PC-9 (cell line): ENCODE measurements around the gene CCNI2. TPM values are rescaled to one million over a fixed set of nuclear protein-coding genes. Genes with fewer than 3 reads are reported as not detected.
A peak's percentile ranks its signal among the peaks of the same experiment; 100 is the strongest.

Experiments
- BruUV-seq: library from RNA; stranded (reverse); fragments of 400-500 nt; replicated peaks from 2 replicates; lab custom pipeline; 2021; lab: Mats Ljungman, UMichigan
- CTCF ChIA-PET: fragments of 300-600 bp; sonication (Branson Sonifier 250); formaldehyde crosslinking; loops from one replicate; lab custom pipeline; 2022; ENCODE audit warnings: antibody characterized with exemption; lab: Charles Lee
- POLR2A ChIA-PET: fragments of 300-600 bp; sonication (Branson Sonifier 250); formaldehyde crosslinking; loops from one replicate; lab custom pipeline; 2022; ENCODE audit warnings: antibody characterized with exemption; ENCODE audit not compliant: unreplicated experiment; lab: Charles Lee
- DNase-seq, 2 experiments: peaks; one replicate each; pipeline versions ENCODE4 v3.0.0 to v3.0.0-alpha.2; 2015 to 2022; ENCODE audit warnings: mixed read lengths in 1 of 2
- H2AFZ ChIP-seq: fragments of 200-600 bp; sonication (generic); 2 replicates; pipeline ENCODE4 v1.8.1; 2017; ENCODE audit warnings: antibody characterized with exemption
- H3F3A ChIP-seq: fragments of 200-600 bp; sonication (generic); 2 replicates; pipeline ENCODE4 v1.8.1; 2017; ENCODE audit warnings: antibody characterized with exemption, mild to moderate bottlenecking, low read depth; ENCODE audit not compliant: insufficient read depth
- H3K27ac ChIP-seq: fragments of 200-600 bp; sonication (generic); 2 replicates; pipeline ENCODE4 v1.6.1; 2016; ENCODE audit warnings: mixed run types
- H3K27me3 ChIP-seq: fragments of 200-600 bp; sonication (generic); 2 replicates; pipeline ENCODE4 v1.6.1; 2016; ENCODE audit warnings: low read depth, mixed run types; ENCODE audit not compliant: insufficient read depth
- H3K36me3 ChIP-seq: fragments of 200-600 bp; sonication (generic); 2 replicates; pipeline ENCODE4 v1.6.1; 2016; ENCODE audit warnings: low read depth, mixed run types
- H3K4me1 ChIP-seq: fragments of 200-600 bp; sonication (generic); replicated peaks from 2 replicates; pipeline ENCODE4 v1.6.1; 2016; ENCODE audit warnings: mixed run types; ENCODE audit not compliant: insufficient read depth
- H3K4me2 ChIP-seq: fragments of 200-600 bp; sonication (generic); 2 replicates; pipeline ENCODE4 v1.6.1; 2017; ENCODE audit warnings: mixed run types
- H3K4me3 ChIP-seq: fragments of 200-600 bp; sonication (generic); 2 replicates; pipeline ENCODE4 v1.6.1; 2016; ENCODE audit warnings: mixed run types
- H3K79me2 ChIP-seq: fragments of 200-600 bp; sonication (generic); 2 replicates; pipeline ENCODE4 v1.6.1; 2017; ENCODE audit warnings: low read depth, mixed run types
- H3K9me2 ChIP-seq: fragments of 200-600 bp; sonication (generic); 2 replicates; pipeline ENCODE4 v1.8.1; 2017; ENCODE audit warnings: mild to moderate bottlenecking; ENCODE audit not compliant: insufficient read depth
- H3K9me3 ChIP-seq: fragments of 200-600 bp; sonication (generic); 2 replicates; pipeline ENCODE4 v1.8.1; 2016; ENCODE audit warnings: low read depth; ENCODE audit not compliant: insufficient read depth
- H4K20me1 ChIP-seq: fragments of 200-600 bp; sonication (generic); 2 replicates; pipeline ENCODE4 v1.8.1; 2017; ENCODE audit not compliant: insufficient read depth
- EZH2 ChIP-seq: fragments of 200-600 bp; sonication (generic); IDR thresholded peaks from 2 replicates; pipeline ENCODE4 v1.8.0; 2017; ENCODE audit warnings: antibody characterized with exemption, low read depth
- intact Hi-C: fragments of 100-400 bp; cut with micrococcal nuclease; formaldehyde crosslinking; loops from one replicate; pipeline ENCODE4 v1.10.0; 2022; ENCODE audit not compliant: unreplicated experiment
- total RNA-seq: library from RNA; stranded (reverse); gene quantifications from 2 replicates; pipeline ENCODE4 v1.2.3, GENCODE V29; 2021
- TF ChIP-seq, protein P1 (sequence below): fragments of 200-600 bp; sonication (generic); conservative IDR thresholded peaks from 2 replicates; pipeline ENCODE4 v1.6.1; 2017; ENCODE audit warnings: mixed run types, antibody characterized with exemption, mild to moderate bottlenecking, moderate library complexity

Gene CCNI2
- total RNA-seq, 1 experiment from 2014 or later: 1.2 TPM

DNA sequence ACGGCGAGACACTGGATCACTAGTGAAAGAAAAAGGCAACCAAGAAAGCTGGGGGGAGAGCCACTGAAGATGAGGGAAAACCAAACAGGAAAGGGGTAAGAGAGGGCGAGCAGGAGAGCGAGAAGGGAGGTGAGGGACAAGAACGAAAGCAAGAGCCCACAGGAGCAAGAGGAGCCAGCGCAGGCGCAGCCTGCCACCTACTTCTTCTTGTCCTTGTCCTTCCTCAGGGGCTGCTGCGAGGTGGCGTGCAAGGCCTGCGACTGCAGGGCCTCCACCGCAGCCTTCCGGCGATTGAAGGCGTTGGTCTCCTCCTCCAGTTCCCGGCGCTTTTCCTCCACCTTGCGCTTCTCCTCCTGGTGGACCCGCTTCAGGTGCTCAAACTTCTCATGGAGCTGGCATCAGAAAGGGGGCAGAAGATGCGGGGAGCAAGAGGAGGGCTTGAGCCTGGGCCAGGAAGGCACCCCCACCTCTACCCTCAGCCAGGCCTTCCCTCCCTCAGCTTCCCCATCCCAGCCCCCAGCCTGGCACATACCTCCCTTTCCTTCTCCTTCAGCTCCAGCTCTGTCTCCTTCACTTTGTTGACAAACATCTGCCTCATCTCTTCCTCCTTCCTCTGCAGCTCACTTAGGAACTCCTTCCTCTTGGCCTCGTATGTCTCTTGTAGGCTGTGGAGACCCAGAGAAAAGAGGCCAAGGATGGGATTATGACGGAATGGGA, 13.5 kb downstream of the CCNI2 start:
- intact Hi-C loops: no loop called here
- Histone ChIP-seq H3F3A (no peaks in the 10 kb centered on the region), H3K27ac (no peak overlapping the region), H3K79me2 (no peaks in the 10 kb centered on the region), H3K4me3 (no peak overlapping the region), H3K9me3 (no peaks in the 10 kb centered on the region), H2AFZ (no peak overlapping the region), H3K27me3 (no peaks in the 10 kb centered on the region), H3K36me3 (no peaks in the 10 kb centered on the region), H3K9me2 (no peaks in the 10 kb centered on the region), H4K20me1 (no peaks in the 10 kb centered on the region), H3K4me1 (0 out of 2 replicates have a peak, but pooled peaks cover 6% of the 10 kb centered on the region), H3K4me2 (no peak overlapping the region)
- DNase-seq: no peak
- ChIA-PET POLR2A (no interaction called here), CTCF (no interaction called here)
- TF ChIP-seq, protein P1, sequence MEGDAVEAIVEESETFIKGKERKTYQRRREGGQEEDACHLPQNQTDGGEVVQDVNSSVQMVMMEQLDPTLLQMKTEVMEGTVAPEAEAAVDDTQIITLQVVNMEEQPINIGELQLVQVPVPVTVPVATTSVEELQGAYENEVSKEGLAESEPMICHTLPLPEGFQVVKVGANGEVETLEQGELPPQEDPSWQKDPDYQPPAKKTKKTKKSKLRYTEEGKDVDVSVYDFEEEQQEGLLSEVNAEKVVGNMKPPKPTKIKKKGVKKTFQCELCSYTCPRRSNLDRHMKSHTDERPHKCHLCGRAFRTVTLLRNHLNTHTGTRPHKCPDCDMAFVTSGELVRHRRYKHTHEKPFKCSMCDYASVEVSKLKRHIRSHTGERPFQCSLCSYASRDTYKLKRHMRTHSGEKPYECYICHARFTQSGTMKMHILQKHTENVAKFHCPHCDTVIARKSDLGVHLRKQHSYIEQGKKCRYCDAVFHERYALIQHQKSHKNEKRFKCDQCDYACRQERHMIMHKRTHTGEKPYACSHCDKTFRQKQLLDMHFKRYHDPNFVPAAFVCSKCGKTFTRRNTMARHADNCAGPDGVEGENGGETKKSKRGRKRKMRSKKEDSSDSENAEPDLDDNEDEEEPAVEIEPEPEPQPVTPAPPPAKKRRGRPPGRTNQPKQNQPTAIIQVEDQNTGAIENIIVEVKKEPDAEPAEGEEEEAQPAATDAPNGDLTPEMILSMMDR: no peak
- no peak for TF ChIP-seq EZH2
- no TSS peak for BruUV-seq

DNA sequence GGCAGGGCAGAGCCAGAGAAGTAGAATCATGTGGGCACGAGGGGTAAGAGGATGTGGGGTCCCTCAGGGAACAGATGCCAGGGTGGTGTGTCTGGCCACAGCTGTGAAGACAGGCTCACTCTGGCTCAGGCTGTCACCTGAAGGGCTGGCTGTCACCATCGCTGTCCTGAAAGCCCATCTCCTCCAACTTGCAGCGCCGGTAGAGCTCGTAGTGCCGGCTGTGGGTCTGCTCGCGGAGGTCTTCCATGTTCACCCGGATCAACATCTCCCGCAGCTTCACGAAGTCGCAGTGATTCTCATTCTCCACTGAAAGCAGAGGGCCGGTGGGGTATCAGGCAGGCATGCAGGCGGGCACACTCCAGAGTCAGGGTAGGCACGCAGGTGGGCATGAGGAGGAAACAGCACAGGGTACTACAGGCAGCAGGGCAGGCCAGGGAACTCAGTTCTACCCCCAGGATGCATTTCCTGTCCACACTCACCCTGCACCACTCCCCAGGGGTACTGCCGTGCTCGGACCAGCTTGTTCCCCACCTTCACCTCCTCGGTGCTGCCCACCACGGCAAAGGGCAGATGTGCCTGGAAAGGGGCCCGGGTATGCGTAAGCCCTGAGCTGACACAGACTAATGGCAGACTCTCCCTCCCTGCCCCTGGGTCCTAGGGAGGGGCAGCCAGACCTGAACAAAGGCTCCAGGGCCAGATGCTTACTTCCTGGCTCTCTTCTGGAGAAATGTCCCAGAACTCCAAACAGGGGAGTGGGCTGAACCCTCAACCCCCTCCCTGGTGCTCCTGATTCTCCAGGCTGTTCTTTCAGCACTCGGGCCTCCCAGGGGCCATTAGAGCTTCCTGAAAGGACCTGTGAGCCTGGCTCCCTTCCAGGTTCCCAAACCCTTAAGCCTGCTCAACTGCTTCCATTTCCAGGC, 14.4 kb downstream of the CCNI2 start:
- Histone ChIP-seq H4K20me1 (no peaks in the 10 kb centered on the region), H3K4me2 (no peak overlapping the region), H3K36me3 (no peaks in the 10 kb centered on the region), H3F3A (no peaks in the 10 kb centered on the region), H3K79me2 (no peaks in the 10 kb centered on the region), H3K27ac (no peak overlapping the region), H3K9me3 (no peaks in the 10 kb centered on the region), H3K9me2 (no peaks in the 10 kb centered on the region), H2AFZ (no peak overlapping the region), H3K4me1 (0 out of 2 replicates have a peak, but pooled peaks cover 6% of the 10 kb centered on the region), H3K27me3 (no peaks in the 10 kb centered on the region), H3K4me3 (no peak overlapping the region)
- POLR2A ChIA-PET: no interaction called here
- TF ChIP-seq EZH2: no peak
- CTCF ChIA-PET: no interaction called here
- BruUV-seq: TSS peak; percentile 35
- DNase-seq: no peak
- intact Hi-C loops: no loop called here

DNA sequence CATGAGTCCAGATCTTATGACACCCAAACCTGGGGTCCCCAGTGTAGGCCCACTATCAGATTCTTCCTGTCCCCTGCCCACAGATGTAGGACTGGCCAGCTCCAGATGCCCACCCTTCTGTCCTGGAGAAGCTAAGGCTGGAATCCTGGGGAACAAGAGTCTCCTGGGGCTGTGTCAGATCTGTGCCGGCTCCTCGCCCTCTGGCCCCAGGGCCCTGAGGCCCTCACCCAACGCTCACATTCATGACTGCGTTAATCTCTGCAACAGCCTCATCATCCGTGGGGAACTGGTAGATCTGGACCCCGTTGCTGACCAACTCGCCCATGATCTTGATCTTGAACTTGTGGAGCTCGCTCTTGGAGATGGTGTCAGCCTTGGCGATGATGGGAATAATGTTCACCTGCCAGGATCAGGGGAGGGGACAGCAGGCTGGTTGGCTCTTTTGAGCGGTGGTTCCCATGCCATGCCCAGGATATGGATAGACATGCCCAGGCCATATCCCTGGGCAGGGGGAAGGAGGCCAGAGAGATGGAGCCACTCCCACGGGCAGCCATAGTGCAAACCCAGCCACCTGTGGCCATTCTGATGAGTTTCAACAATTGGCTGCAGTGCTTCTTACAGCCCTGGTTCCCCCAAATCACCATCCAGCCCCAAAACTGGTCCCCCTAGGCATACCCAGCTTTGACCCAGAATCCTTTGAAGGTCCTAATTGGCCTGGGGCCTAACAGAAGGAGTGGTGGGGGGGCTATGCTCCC, 15.2 kb downstream of the CCNI2 start:
- H3K27ac ChIP-seq: no peak overlapping the region
- H3K4me2 ChIP-seq: no peak overlapping the region
- H3K27me3 ChIP-seq: no peaks in the 10 kb centered on the region
- H3F3A ChIP-seq: no peaks in the 10 kb centered on the region
- DNase-seq: no peak
- H3K9me3 ChIP-seq: no peaks in the 10 kb centered on the region
- H3K4me3 ChIP-seq: no peak overlapping the region
- no peaks in the 10 kb centered on the region for H4K20me1 ChIP-seq
- TF ChIP-seq EZH2: no peak
- TF ChIP-seq, protein P1: no peak
- H3K36me3 ChIP-seq: no peaks in the 10 kb centered on the region
- POLR2A ChIA-PET: no interaction called here
- no peaks in the 10 kb centered on the region for H3K9me2 ChIP-seq
- 0 out of 2 replicates have a peak, but pooled peaks cover 6% of the 10 kb centered on the region for H3K4me1 ChIP-seq
- BruUV-seq: no TSS peak
- H3K79me2 ChIP-seq: no peaks in the 10 kb centered on the region
- intact Hi-C loops: no loop called here
- H2AFZ ChIP-seq: no peak overlapping the region
- CTCF ChIA-PET: interaction anchor here (0.6 kb wide), 1 partner anchor 180 kb away, joined by 7 read pairs; no protein-coding TSS in a partner anchor
